ENCODE measurements around the gene KIRREL3.

The KIRREL3 gene

DNA sequence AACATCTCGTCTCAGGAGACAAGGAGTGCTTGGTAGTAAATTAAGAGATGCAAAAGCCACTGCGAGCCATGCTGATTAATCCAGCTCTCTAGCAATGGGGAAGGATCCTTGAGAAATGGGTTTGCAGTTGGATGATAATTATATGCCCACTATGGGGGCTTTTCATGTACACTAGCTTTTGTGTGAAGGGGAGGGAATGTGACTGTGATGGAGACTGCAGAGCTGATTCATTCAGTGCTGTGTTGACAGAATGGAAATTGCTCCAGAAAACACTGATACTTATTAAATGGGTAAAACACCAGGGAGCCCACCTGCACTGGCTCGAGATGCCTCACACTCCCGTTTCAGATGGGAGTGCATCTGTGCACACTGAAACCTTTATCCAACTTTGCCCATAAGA is 37.0 kb upstream of the KIRREL3 start:
- Histone ChIP-seq H3K9me2 (replicated peaks; ENCODE audit: insufficient read depth, low read length) (no peaks in the 10 kb centered on the region), H3K27me3 (ENCODE audit: low read length) (no peaks in the 10 kb centered on the region), H3K4me2 (ENCODE audit: low read depth, low read length, poor library complexity, severe bottlenecking) (no peak overlapping the region), H3F3A (ENCODE audit: insufficient read depth) (no peaks in the 10 kb centered on the region), H3K9ac (ENCODE audit: low read length) (no peak overlapping the region), H3K4me3 (ENCODE audit: insufficient read depth, low read length, poor library complexity, severe bottlenecking) (no peak overlapping the region), H3K36me3 (ENCODE audit: low read length) (no peaks in the 10 kb centered on the region), H3K27ac (ENCODE audit: low read depth, low read length) (no peak overlapping the region), H3K79me2 (ENCODE audit: insufficient read depth, low read length) (no peaks in the 10 kb centered on the region), H3K9me3 (ENCODE audit: insufficient read depth, low read length) (no peaks in the 10 kb centered on the region), H2AFZ (ENCODE audit: low read depth, low read length, severe bottlenecking) (no peak overlapping the region), H4K20me1 (ENCODE audit: low read depth, low read length) (no peaks in the 10 kb centered on the region)
- TF ChIP-seq EZH2phosphoT487 (conservative IDR thresholded peaks at IDR 0.05; ENCODE audit: low read length) = no peak
- TF ChIP-seq, protein P1, sequence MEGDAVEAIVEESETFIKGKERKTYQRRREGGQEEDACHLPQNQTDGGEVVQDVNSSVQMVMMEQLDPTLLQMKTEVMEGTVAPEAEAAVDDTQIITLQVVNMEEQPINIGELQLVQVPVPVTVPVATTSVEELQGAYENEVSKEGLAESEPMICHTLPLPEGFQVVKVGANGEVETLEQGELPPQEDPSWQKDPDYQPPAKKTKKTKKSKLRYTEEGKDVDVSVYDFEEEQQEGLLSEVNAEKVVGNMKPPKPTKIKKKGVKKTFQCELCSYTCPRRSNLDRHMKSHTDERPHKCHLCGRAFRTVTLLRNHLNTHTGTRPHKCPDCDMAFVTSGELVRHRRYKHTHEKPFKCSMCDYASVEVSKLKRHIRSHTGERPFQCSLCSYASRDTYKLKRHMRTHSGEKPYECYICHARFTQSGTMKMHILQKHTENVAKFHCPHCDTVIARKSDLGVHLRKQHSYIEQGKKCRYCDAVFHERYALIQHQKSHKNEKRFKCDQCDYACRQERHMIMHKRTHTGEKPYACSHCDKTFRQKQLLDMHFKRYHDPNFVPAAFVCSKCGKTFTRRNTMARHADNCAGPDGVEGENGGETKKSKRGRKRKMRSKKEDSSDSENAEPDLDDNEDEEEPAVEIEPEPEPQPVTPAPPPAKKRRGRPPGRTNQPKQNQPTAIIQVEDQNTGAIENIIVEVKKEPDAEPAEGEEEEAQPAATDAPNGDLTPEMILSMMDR (IDR thresholded peaks at IDR 0.05; ENCODE audit: insufficient read depth, low read length, poor library complexity, severe bottlenecking) = no peak

DNA sequence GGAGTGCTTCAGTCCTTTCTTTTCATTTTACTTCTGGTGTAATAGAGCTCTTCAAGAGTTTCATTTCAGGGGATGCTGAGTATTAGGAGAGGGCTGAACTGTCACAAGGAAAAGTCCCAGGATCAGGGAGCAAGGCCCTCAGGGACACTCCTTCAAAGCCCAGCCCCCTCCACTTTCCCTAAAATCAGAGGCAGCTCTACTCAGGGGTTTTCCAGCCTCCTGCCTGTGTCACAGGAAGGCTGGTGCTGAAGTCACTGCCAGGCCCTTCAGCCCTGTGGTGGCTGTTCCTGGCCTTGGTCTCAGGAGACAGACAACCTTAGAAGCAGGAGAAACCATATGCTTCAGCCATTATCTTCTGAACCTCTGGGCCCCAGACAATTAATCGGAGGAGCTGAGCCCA is 36.4 kb upstream of the KIRREL3 start:
- H3K9ac ChIP-seq (ENCODE audit: low read length) = no peak overlapping the region
- no peaks in the 10 kb centered on the region for H3K27me3 ChIP-seq (ENCODE audit: low read length)
- no peaks in the 10 kb centered on the region for H3K9me3 ChIP-seq (ENCODE audit: insufficient read depth, low read length)
- no peaks in the 10 kb centered on the region for H3K79me2 ChIP-seq (ENCODE audit: insufficient read depth, low read length)
- H3K4me3 ChIP-seq (ENCODE audit: insufficient read depth, low read length, poor library complexity, severe bottlenecking) = no peak overlapping the region
- H4K20me1 ChIP-seq (ENCODE audit: low read depth, low read length) = no peaks in the 10 kb centered on the region
- no peak overlapping the region for H3K27ac ChIP-seq (ENCODE audit: low read depth, low read length)
- H3K4me2 ChIP-seq (ENCODE audit: low read depth, low read length, poor library complexity, severe bottlenecking) = no peak overlapping the region
- no peaks in the 10 kb centered on the region for H3K9me2 ChIP-seq (replicated peaks; ENCODE audit: insufficient read depth, low read length)
- no peak overlapping the region for H2AFZ ChIP-seq (ENCODE audit: low read depth, low read length, severe bottlenecking)
- no peak for TF ChIP-seq EZH2phosphoT487 (conservative IDR thresholded peaks at IDR 0.05; ENCODE audit: low read length)
- TF ChIP-seq, protein P1 (IDR thresholded peaks at IDR 0.05; ENCODE audit: insufficient read depth, low read length, poor library complexity, severe bottlenecking) = no peak
- H3K36me3 ChIP-seq (ENCODE audit: low read length) = no peaks in the 10 kb centered on the region
- no peaks in the 10 kb centered on the region for H3F3A ChIP-seq (ENCODE audit: insufficient read depth)

DNA sequence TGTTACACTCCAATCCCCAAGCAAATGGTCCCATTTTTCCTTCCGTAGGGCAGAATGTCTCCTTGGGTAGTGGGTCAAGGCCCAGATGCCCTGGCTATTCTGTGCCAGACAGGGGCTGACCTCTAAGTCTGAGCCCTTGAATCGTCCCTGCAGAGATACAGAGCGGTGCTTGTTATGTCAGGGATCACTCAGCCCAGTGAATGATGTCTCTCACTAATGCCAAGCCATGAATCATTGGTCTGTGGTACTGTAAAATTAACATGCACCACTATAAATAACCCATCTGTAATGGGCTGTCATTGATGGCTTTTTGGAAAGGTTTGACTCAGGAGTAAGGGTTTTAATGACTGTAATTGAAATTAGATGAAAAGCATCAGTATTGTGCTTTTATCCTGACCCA is 35.3 kb upstream of the KIRREL3 start:
- H3K4me2 ChIP-seq (ENCODE audit: low read depth, low read length, poor library complexity, severe bottlenecking) = no peak overlapping the region
- H4K20me1 ChIP-seq (ENCODE audit: low read depth, low read length) = no peaks in the 10 kb centered on the region
- no peaks in the 10 kb centered on the region for H3K79me2 ChIP-seq (ENCODE audit: insufficient read depth, low read length)
- H3K4me3 ChIP-seq (ENCODE audit: insufficient read depth, low read length, poor library complexity, severe bottlenecking) = no peak overlapping the region
- no peaks in the 10 kb centered on the region for H3K9me3 ChIP-seq (ENCODE audit: insufficient read depth, low read length)
- no peaks in the 10 kb centered on the region for H3K27me3 ChIP-seq (ENCODE audit: low read length)
- no peaks in the 10 kb centered on the region for H3F3A ChIP-seq (ENCODE audit: insufficient read depth)
- no peaks in the 10 kb centered on the region for H3K36me3 ChIP-seq (ENCODE audit: low read length)
- H3K27ac ChIP-seq (ENCODE audit: low read depth, low read length) = no peak overlapping the region
- H3K9me2 ChIP-seq (replicated peaks; ENCODE audit: insufficient read depth, low read length) = no peaks in the 10 kb centered on the region
- TF ChIP-seq EZH2phosphoT487 (conservative IDR thresholded peaks at IDR 0.05; ENCODE audit: low read length) = no peak
- no peak overlapping the region for H3K9ac ChIP-seq (ENCODE audit: low read length)
- no peak overlapping the region for H2AFZ ChIP-seq (ENCODE audit: low read depth, low read length, severe bottlenecking)

DNA sequence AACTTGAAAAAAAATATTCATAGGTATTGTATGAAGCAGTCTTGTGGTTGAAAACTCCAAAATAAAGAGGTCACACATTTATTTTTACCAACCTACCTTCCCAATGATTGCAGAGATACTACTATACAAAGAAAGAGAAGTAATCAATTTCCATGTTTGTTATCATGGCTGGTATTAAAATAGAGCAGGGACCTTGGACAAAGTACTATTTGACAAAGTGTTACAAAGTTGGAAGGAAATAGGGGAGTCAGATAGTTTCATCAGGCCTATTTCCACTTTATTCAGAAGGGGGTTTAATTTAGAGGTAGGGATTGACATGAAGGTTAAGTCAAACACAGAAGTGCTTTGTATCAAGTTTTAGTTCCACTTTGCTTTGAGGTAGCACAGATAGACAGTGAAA is 34.4 kb upstream of the KIRREL3 start:
- H3K9me3 ChIP-seq (ENCODE audit: insufficient read depth, low read length) = no peaks in the 10 kb centered on the region
- no peaks in the 10 kb centered on the region for H3K79me2 ChIP-seq (ENCODE audit: insufficient read depth, low read length)
- H3K27me3 ChIP-seq (ENCODE audit: low read length) = no peaks in the 10 kb centered on the region
- no peak overlapping the region for H3K4me2 ChIP-seq (ENCODE audit: low read depth, low read length, poor library complexity, severe bottlenecking)
- H3F3A ChIP-seq (ENCODE audit: insufficient read depth) = no peaks in the 10 kb centered on the region
- H3K9ac ChIP-seq (ENCODE audit: low read length) = no peak overlapping the region
- TF ChIP-seq EZH2phosphoT487 (conservative IDR thresholded peaks at IDR 0.05; ENCODE audit: low read length) = no peak
- TF ChIP-seq, protein P1 (IDR thresholded peaks at IDR 0.05; ENCODE audit: insufficient read depth, low read length, poor library complexity, severe bottlenecking) = no peak
- no peaks in the 10 kb centered on the region for H4K20me1 ChIP-seq (ENCODE audit: low read depth, low read length)
- H3K36me3 ChIP-seq (ENCODE audit: low read length) = no peaks in the 10 kb centered on the region
- no peak overlapping the region for H3K27ac ChIP-seq (ENCODE audit: low read depth, low read length)
- no peaks in the 10 kb centered on the region for H3K9me2 ChIP-seq (replicated peaks; ENCODE audit: insufficient read depth, low read length)
- no peak overlapping the region for H2AFZ ChIP-seq (ENCODE audit: low read depth, low read length, severe bottlenecking)
- no peak overlapping the region for H3K4me3 ChIP-seq (ENCODE audit: insufficient read depth, low read length, poor library complexity, severe bottlenecking)

Measured in SU-DHL-6 (cell line).